ENCODE data around the gene GRK5.

DNA sequence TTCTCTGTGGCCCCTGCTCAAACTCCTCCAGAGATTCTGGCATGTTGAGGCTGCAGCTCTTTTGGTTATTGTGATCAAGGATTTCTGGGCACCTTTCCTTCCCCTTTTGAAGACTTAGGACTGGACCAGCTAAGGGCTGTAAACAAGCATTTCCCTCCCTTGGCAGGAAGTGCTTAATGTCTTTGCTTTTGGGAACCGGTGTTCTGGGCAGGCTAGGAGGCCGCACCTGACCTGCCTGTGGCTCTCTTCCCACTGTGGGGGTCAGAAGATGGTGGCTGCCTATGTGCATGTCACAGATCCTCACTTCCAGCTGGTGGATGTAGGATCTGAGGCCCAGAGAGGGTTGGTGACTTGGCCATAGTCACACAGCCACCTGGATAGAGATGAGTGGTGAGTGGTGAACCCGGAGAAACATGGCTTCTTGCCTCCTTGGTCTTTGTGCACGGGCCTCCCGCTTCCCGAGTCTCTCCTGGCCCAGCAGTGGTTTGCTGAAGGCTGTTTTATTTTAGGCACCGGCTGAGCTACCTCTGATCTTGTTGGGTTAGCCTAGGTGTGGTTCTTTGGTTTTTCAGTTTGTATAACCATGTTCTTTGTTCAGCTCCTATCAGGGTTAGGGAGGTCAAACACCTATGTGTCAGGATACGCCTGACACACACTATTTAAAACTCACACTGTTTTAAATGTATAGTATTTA is 82.0 kb downstream of the GRK5 start:
- TF ChIP-seq, protein P1, sequence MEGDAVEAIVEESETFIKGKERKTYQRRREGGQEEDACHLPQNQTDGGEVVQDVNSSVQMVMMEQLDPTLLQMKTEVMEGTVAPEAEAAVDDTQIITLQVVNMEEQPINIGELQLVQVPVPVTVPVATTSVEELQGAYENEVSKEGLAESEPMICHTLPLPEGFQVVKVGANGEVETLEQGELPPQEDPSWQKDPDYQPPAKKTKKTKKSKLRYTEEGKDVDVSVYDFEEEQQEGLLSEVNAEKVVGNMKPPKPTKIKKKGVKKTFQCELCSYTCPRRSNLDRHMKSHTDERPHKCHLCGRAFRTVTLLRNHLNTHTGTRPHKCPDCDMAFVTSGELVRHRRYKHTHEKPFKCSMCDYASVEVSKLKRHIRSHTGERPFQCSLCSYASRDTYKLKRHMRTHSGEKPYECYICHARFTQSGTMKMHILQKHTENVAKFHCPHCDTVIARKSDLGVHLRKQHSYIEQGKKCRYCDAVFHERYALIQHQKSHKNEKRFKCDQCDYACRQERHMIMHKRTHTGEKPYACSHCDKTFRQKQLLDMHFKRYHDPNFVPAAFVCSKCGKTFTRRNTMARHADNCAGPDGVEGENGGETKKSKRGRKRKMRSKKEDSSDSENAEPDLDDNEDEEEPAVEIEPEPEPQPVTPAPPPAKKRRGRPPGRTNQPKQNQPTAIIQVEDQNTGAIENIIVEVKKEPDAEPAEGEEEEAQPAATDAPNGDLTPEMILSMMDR (IDR thresholded peaks at IDR 0.05), result no peak
- TF ChIP-seq POLR2AphosphoS5 (IDR thresholded peaks at IDR 0.05) (no peak), POLR2A (IDR thresholded peaks at IDR 0.05) (no peak)

All from prostate gland (tissue), 2 donors.